ENCODE results near the gene SDCBP2.

Gene SDCBP2

DNA sequence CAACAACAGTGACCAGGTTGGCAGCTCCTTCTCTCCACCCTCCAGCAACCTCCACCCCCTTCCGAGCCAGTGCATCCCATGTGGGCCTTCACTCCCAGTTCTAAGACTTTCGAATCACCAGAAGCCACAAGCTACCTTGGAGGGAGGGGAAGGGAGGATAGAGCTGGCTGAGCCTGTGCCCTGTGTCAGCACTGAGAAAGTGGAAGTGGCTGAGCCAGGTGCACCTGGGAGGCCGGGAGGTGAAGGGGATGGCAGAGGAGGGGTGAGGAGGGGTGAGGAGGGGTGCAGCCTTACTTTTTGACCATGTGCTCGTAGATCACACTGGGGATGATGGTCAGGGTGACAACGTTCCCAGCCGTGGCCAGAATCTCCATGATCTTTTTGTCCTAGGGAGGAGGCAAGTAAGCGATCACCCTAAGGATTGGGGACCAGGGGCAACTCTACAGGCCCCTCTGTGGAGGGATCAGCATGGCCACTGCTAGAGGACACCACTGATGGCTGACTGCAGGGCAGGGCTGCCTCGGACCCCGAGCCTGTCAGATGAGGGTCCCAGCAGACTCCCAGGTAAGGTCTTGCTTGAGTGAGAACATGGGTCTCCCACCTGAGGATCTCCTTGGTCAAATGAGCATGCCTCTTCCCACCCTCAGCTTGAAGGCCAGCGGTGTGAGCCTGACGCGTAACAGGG, 18.3 kb downstream of the SDCBP2 start:
- no peak overlapping the region for H3K4me3 ChIP-seq (ENCODE audit: low read depth, low read length)
- TF ChIP-seq, protein P1, sequence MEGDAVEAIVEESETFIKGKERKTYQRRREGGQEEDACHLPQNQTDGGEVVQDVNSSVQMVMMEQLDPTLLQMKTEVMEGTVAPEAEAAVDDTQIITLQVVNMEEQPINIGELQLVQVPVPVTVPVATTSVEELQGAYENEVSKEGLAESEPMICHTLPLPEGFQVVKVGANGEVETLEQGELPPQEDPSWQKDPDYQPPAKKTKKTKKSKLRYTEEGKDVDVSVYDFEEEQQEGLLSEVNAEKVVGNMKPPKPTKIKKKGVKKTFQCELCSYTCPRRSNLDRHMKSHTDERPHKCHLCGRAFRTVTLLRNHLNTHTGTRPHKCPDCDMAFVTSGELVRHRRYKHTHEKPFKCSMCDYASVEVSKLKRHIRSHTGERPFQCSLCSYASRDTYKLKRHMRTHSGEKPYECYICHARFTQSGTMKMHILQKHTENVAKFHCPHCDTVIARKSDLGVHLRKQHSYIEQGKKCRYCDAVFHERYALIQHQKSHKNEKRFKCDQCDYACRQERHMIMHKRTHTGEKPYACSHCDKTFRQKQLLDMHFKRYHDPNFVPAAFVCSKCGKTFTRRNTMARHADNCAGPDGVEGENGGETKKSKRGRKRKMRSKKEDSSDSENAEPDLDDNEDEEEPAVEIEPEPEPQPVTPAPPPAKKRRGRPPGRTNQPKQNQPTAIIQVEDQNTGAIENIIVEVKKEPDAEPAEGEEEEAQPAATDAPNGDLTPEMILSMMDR (IDR thresholded peaks at IDR 0.05; ENCODE audit: borderline replicate concordance, insufficient read depth, low read depth, low read length), result no peak

DNA sequence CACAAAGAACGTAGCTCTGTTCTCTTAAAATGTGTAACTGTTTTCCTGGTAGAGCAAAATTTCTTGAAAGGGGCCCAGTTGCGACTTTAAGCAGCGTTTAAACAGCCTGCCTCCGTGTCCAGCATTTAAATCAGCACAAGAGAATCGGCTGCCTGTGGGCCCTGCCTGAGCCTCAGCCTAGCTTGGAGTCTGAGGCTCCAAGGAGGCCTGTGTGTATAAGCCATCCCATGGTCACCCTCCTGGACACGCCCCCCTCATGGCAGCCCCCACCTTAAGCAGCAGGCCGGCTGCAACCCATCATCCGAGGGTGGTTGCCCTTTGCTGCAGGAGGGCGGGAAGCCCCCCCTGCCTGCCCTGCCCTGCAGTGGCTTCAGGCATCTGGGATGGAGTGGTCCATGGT, 18.9 kb downstream of the SDCBP2 start:
- TF ChIP-seq, protein P1 (IDR thresholded peaks at IDR 0.05; ENCODE audit: borderline replicate concordance, insufficient read depth, low read depth, low read length), result no peak
- no peak overlapping the region for H3K4me3 ChIP-seq (ENCODE audit: low read depth, low read length)

DNA sequence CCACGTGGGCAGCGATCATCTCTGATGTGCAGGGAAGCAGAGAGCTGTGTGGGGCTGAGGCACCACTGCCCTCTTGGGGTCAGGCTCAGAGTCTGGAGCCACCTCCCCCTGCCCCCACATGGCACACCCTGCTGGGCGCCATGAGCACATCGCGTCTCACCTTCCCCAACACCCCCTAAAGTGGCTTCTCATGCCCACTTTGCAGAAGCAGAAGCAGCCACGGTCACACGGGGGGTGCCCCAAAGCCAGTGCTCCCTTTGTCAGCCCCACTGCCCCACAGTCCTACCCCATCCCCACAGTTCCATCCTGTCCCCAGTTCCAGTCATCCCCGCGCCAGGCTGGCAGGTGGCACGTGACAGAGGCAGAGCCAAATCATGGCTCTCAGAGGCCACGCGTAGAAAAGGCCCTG, 19.5 kb downstream of the SDCBP2 start:
- TF ChIP-seq, protein P1 (IDR thresholded peaks at IDR 0.05; ENCODE audit: borderline replicate concordance, insufficient read depth, low read depth, low read length), result no peak

DNA sequence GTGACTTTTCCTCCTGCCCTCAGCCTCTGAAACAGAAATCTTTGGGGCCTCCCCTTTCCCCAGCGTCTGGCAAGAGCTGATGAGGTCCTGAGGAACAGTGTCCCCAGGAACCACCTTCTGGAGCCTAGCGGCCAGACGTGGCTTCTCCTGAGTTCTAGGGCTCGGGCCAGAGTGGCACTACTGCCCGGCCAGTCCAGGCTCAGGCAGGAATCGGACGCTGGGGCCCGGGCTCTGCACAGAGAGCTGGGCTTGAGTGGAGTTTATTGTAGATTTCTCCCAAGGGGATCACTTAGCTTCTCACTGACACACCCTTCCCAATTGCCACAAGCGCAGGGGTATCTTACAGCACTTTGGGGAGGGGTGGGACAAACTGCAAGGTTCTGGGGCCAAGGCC, 20.2 kb downstream of the SDCBP2 start:
- no peak overlapping the region for H3K4me3 ChIP-seq (ENCODE audit: low read depth, low read length)
- TF ChIP-seq, protein P1 (IDR thresholded peaks at IDR 0.05; ENCODE audit: borderline replicate concordance, insufficient read depth, low read depth, low read length), result no peak

More for the DNA sequence above, 19.5 kb downstream of the SDCBP2 start:
- no peak overlapping the region for H3K4me3 ChIP-seq (ENCODE audit: low read depth, low read length)

DNA sequence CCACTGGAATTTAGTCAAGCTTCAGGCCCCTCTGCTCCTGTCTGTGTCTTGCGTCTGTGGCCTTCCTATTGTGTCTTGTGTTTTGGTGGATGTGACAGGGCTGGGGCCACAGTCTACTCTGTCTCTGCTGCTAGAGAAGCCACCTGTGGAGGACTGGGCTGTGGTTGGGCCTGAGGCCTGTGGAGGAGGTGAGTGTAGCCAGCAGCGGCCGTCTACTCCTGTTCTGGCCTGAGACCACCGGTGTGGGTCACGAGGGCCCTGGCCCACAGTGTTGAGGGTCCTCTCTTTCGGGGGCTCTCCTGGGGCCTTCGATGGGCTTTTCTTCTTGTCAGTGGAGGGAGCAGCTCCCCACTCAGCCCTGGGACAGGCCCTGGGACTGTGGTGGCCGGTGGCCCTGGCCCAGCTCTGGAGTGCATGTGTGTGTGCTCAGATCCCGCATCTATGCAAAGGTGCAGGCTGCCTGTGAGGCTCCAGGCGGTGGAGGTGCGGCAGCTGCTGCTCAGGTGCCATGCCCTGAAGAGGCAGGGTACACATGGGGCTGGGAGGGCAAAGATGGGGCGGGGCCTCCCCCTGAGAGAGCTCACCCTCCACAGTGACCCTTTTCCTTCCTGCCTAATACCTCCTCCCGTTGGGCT, 20.8 kb downstream of the SDCBP2 start:
- no peak overlapping the region for H3K4me3 ChIP-seq (ENCODE audit: low read depth, low read length)
- TF ChIP-seq, protein P1 (IDR thresholded peaks at IDR 0.05; ENCODE audit: borderline replicate concordance, insufficient read depth, low read depth, low read length), result no peak

DNA sequence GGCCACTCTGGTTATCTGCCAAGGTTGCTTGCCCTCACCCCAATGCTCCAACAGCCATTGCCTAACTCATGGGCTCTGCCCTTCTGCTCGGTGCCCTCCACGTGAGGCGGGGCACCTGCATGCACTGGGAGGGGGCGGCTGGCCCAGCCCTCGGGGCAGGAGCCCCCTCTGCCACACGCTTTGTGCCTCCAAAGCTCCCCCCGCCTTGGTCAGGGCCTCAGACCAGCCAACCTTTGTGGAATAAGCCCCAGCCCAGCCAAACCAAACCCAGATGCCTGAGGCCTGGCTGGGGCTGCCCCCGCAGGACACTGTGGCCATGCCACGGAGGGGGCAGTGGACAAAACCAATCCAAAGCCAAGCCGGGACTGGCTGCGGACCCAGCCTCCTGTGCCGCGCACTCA, 21.4 kb downstream of the SDCBP2 start:
- TF ChIP-seq, protein P1 (IDR thresholded peaks at IDR 0.05; ENCODE audit: borderline replicate concordance, insufficient read depth, low read depth, low read length), result no peak
- H3K4me3 ChIP-seq (ENCODE audit: low read depth, low read length), result no peak overlapping the region

DNA sequence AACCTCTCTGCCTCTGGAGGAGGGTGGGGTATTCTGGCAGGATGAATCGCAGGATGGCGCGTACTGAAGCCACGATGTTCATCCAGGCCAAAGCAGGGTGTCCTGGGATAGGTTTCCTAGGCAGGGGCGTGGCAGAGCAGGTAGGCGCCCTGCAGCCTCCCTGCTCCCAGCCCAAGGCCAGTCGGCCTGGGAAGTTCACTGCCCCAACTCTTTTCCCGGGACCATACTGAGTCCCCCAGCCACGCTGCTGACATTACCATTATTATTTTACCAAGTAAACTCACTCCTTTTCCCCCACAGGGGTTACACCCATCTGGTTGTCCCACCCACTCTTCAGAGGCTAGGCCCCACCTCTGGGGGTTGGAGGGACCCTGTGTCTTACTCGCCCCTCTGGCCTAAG, 21.8 kb downstream of the SDCBP2 start:
- no peak overlapping the region for H3K4me3 ChIP-seq (ENCODE audit: low read depth, low read length)
- TF ChIP-seq, protein P1 (IDR thresholded peaks at IDR 0.05; ENCODE audit: borderline replicate concordance, insufficient read depth, low read depth, low read length), result no peak

Measured in GM12875 (cell line).